DND-41 (cell line): ENCODE data around the gene RAB8A.

Experiments used
- ATAC-seq: fragments of 200-7000 bp; cut with Tn5 transposase; 3 replicates; pipeline ENCODE4 v1.9.1; 2021; ENCODE audit warnings: low read depth; ENCODE audit not compliant: insufficient read depth
- DNase-seq: peaks from one replicate; pipeline ENCODE4 v3.0.0-alpha.2; 2020
- H2AFZ ChIP-seq: 2 replicates; pipeline ENCODE4 v1.6.0; 2012; ENCODE audit warnings: low read depth, low read length
- H3K27ac ChIP-seq: 2 replicates; pipeline ENCODE4 v1.5.1; 2012; ENCODE audit warnings: low read length, inconsistent platforms
- H3K27me3 ChIP-seq: fragments of 200-600 bp; sonication (generic); 2 replicates; pipeline ENCODE4 v1.6.0; 2012; ENCODE audit warnings: low read length, mild to moderate bottlenecking, inconsistent platforms; ENCODE audit not compliant: insufficient read depth, poor library complexity
- H3K36me3 ChIP-seq: 2 replicates; pipeline ENCODE4 v1.5.1; 2012; ENCODE audit warnings: low read length, inconsistent platforms; ENCODE audit not compliant: insufficient read depth
- H3K4me1 ChIP-seq: 2 replicates; pipeline ENCODE4 v1.5.1; 2012; ENCODE audit warnings: mild to moderate bottlenecking, low read length; ENCODE audit not compliant: insufficient read depth
- H3K4me2 ChIP-seq: 2 replicates; pipeline ENCODE4 v1.6.0; 2012; ENCODE audit warnings: mild to moderate bottlenecking, moderate library complexity, low read length, inconsistent platforms; ENCODE audit not compliant: insufficient read depth
- H3K4me3 ChIP-seq, 2 experiments: fragments of 200-600 bp in 1 of 2; shearing (Covaris generic) in 1 of 2; 2 replicates each; pipeline ENCODE4 v1.5.1; 2012 to 2016; ENCODE audit warnings: inconsistent platforms in 2 of 2, low read length in 2 of 2, mild to moderate bottlenecking in 2 of 2, low read depth in 1 of 2, moderate library complexity in 1 of 2
- H3K79me2 ChIP-seq: 2 replicates; pipeline ENCODE4 v1.6.0; 2012; ENCODE audit warnings: low read length, inconsistent platforms; ENCODE audit not compliant: insufficient read depth
- H3K9ac ChIP-seq: 2 replicates; pipeline ENCODE4 v1.6.0; 2012; ENCODE audit warnings: low read depth, mild to moderate bottlenecking, inconsistent platforms, low read length, moderate library complexity
- H3K9me3 ChIP-seq: 2 replicates; pipeline ENCODE4 v1.5.1; 2012; ENCODE audit warnings: low read length, moderate library complexity, mild to moderate bottlenecking, inconsistent platforms; ENCODE audit not compliant: insufficient read depth, severe bottlenecking
- H4K20me1 ChIP-seq: 2 replicates; pipeline ENCODE4 v1.6.0; 2012; ENCODE audit warnings: low read length; ENCODE audit not compliant: insufficient read depth
- CTCF ChIP-seq: IDR thresholded peaks from 2 replicates; pipeline ENCODE4 v1.5.1; 2012; ENCODE audit warnings: borderline replicate concordance, low read length, moderate library complexity, mild to moderate bottlenecking; ENCODE audit not compliant: poor library complexity, severe bottlenecking; ENCODE audit errors: extremely low read depth
- EZH2 ChIP-seq: IDR thresholded peaks from 3 replicates; pipeline ENCODE4 v1.6.1; 2012; ENCODE audit warnings: borderline replicate concordance, low read depth, mild to moderate bottlenecking, moderate library complexity, low read length, inconsistent platforms; ENCODE audit not compliant: severe bottlenecking

The RAB8A gene

GRCh38 chr19:16088351-16089009 lies 23.2 kb upstream of the RAB8A start:
- H3K36me3 ChIP-seq: peaks cover 99% of the 10 kb centered on the region
- H3K4me2 ChIP-seq: no peak overlapping the region
- peaks cover 25% of the 10 kb centered on the region for H3K79me2 ChIP-seq
- no peaks in the 10 kb centered on the region for H3K27me3 ChIP-seq
- no peak overlapping the region for H3K4me3 ChIP-seq
- H2AFZ ChIP-seq: no peak overlapping the region
- H3K27ac ChIP-seq: no peak overlapping the region
- no peak for ATAC-seq
- TF ChIP-seq EZH2 (no peak), CTCF (peak; percentile 25)
- peaks cover 26% of the 10 kb centered on the region for H4K20me1 ChIP-seq
- no peak overlapping the region for H3K9ac ChIP-seq
- no peaks in the 10 kb centered on the region for H3K4me1 ChIP-seq
- no peak for DNase-seq
- no peaks in the 10 kb centered on the region for H3K9me3 ChIP-seq

- Histone ChIP-seq H4K20me1 (peaks cover 23% of the 10 kb centered on the region), H3K9me3 (no peaks in the 10 kb centered on the region), H3K4me1 (no peaks in the 10 kb centered on the region), H3K4me3 (no peak overlapping the region), H3K27ac (no peak overlapping the region), H3K9ac (no peak overlapping the region), H3K36me3 (peaks cover 98% of the 10 kb centered on the region), H2AFZ (no peak overlapping the region), H3K27me3 (no peaks in the 10 kb centered on the region), H3K4me2 (no peak overlapping the region), H3K79me2 (peaks cover 18% of the 10 kb centered on the region)
- DNase-seq: no peak
- TF ChIP-seq CTCF (no peak), EZH2 (no peak)
- no peak for ATAC-seq
These were observed 22.5 kb upstream of the RAB8A start for GRCh38 chr19:16089010-16089846.

- Histone ChIP-seq H3K9ac (no peak overlapping the region), H3K4me1 (no peaks in the 10 kb centered on the region), H3K27ac (no peak overlapping the region), H3K9me3 (no peaks in the 10 kb centered on the region), H3K36me3 (peaks cover 96% of the 10 kb centered on the region), H4K20me1 (peaks cover 4% of the 10 kb centered on the region), H3K27me3 (no peaks in the 10 kb centered on the region), H3K4me2 (no peak overlapping the region), H3K4me3 (no peak overlapping the region), H2AFZ (no peak overlapping the region), H3K79me2 (peaks cover 2% of the 10 kb centered on the region)
- no peak for ATAC-seq
- no peak for DNase-seq
- TF ChIP-seq CTCF (no peak), EZH2 (no peak)
These were observed 19.9 kb upstream of the RAB8A start for GRCh38 chr19:16091546-16092475.
